ENCODE measurements around the gene ITGB1BP1.

DNA sequence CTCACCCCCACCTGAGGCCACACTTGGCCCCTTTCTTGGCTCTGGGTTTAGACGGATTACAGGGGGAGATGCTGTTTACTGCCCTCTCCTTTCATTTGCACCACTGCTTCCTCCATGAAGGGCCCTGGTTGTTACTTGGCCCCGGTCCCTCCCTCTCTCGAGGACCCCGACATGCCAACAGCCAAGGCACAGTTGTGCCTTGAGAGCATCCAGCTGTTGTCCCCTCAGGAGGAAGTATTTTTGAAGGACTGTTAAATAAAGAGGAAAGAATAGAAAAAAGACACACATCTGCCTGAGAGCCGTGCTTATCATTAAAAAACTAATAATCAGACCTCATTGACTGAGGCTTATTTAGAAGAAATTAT lies 44.0 kb downstream of the ITGB1BP1 start:
- TF ChIP-seq, protein P1, sequence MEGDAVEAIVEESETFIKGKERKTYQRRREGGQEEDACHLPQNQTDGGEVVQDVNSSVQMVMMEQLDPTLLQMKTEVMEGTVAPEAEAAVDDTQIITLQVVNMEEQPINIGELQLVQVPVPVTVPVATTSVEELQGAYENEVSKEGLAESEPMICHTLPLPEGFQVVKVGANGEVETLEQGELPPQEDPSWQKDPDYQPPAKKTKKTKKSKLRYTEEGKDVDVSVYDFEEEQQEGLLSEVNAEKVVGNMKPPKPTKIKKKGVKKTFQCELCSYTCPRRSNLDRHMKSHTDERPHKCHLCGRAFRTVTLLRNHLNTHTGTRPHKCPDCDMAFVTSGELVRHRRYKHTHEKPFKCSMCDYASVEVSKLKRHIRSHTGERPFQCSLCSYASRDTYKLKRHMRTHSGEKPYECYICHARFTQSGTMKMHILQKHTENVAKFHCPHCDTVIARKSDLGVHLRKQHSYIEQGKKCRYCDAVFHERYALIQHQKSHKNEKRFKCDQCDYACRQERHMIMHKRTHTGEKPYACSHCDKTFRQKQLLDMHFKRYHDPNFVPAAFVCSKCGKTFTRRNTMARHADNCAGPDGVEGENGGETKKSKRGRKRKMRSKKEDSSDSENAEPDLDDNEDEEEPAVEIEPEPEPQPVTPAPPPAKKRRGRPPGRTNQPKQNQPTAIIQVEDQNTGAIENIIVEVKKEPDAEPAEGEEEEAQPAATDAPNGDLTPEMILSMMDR (IDR thresholded peaks at IDR 0.05; ENCODE audit: low read length): no peak
- TF ChIP-seq EZH2 (IDR thresholded peaks at IDR 0.05; ENCODE audit: borderline replicate concordance, low read length): no peak

Data from OCI-LY1 (cell line).